LNCaP clone FGC (cell line): ENCODE data around the gene MYORG.

ENCODE experiments used
- DNase-seq: peaks from one replicate; pipeline ENCODE4 v3.0.0-alpha.2; 2011; ENCODE audit warnings: low read depth
- H3K4me3 ChIP-seq: 2 replicates; pipeline ENCODE4 v1.5.1; 2011; ENCODE audit warnings: mild to moderate bottlenecking, low read depth, low read length, control low read depth
- CTCF ChIP-seq: IDR thresholded peaks from 2 replicates; pipeline ENCODE4 v1.5.1; 2012; ENCODE audit warnings: mild to moderate bottlenecking; ENCODE audit not compliant: control insufficient read depth, insufficient read depth; ENCODE audit errors: extremely low read depth

The MYORG gene

GRCh38 chr9:34322899-34323591 lies 53.7 kb downstream of the MYORG start:
- H3K4me3 ChIP-seq: no peak overlapping the region
- no peak for TF ChIP-seq CTCF
- no peak for DNase-seq

GRCh38 chr9:34321451-34321850 lies 55.2 kb downstream of the MYORG start:
- TF ChIP-seq CTCF: no peak
- no peak overlapping the region for H3K4me3 ChIP-seq
- DNase-seq: no peak

GRCh38 chr9:34318163-34318790 lies 58.4 kb downstream of the MYORG start:
- TF ChIP-seq CTCF: no peak
- no peak overlapping the region for H3K4me3 ChIP-seq
- DNase-seq: no peak

GRCh38 chr9:34317436-34317835 lies 59.3 kb downstream of the MYORG start:
- TF ChIP-seq CTCF: no peak
- no peak overlapping the region for H3K4me3 ChIP-seq
- DNase-seq: no peak
